ENCODE measurements around the gene UPP2.

Gene UPP2

GRCh38 chr2:158112992-158113391, 11.3 kb downstream of the UPP2 start:
- DNase-seq: no peak

- DNase-seq: no peak
Measured at GRCh38 chr2:158113741-158114295, 12.1 kb downstream of the UPP2 start.

- no peak for DNase-seq
Measured at GRCh38 chr2:158114516-158114915, 12.8 kb downstream of the UPP2 start.

DNA sequence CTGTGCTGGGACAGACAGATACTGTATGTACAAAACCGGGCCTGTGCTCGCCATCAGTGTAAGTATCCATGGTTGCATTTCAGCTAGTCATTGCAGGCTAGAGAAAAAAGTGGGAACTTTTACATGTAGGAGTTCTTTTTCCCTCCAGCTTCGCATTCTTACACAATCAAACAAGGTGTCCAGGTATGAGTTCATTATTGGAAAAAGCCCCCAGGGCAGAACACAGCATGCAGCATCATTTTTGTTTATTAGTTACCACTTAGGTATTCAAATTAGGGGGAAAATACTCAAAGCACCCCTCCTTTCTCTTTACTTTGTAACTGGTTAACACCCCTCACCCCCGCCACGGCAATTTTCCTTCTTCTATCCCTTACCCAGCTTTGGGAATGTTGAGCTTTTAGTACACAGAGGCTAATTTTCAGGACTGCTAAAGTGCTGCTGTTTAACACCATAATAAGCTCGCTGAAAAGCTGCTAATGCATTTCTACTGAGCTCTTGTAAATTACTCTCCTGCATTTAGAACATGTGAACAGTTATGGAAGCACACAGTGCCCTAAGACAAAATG, 13.6 kb downstream of the UPP2 start:
- no peak for DNase-seq

DNA sequence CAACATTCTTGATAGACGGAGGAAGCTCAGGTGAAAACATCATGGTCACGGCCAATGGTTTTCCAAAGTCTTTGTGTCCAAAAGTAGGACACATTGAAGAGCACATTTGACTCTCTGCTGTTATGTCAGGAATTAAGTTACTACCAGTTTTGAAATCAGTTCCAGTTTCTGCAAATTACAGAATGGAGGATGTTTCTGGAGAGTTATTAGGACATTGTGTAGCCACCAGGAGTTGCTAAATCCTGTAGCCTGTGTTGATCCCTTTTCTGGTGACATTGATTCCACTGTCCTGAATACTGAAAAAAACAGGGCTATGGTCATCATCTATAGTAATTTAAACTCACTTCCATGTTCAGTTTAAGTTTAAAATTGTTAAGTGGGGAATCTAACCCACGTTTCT, 15.3 kb downstream of the UPP2 start:
- no peak for DNase-seq

- no peak for DNase-seq
Measured at GRCh38 chr2:158120102-158120501, 18.4 kb downstream of the UPP2 start.

GRCh38 chr2:158120664-158121641, 19.3 kb downstream of the UPP2 start:
- no peak for DNase-seq

DNA sequence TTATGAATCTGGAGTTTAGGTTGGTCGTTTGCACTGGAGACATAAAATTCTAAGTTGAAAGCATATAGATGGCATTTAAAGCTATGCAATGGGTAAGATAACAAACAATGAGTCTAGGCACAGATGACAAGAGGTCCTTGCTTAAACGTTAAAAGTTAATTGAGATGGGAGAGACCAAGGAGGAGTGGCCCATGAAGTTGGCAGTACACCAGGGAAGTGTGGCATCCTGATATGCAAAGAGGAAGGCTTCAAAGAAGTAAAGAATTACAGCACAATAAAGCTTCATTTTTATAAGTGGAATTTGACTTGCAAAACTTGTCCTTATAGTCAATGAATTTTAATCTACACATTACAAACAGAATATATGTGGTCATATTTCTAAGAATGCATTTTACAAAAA, 23.2 kb downstream of the UPP2 start:
- no peak for DNase-seq

- DNase-seq: no peak
Measured at GRCh38 chr2:158125756-158126498, 24.3 kb downstream of the UPP2 start.

GRCh38 chr2:158127380-158127804, 25.7 kb downstream of the UPP2 start:
- no peak for DNase-seq

DNA sequence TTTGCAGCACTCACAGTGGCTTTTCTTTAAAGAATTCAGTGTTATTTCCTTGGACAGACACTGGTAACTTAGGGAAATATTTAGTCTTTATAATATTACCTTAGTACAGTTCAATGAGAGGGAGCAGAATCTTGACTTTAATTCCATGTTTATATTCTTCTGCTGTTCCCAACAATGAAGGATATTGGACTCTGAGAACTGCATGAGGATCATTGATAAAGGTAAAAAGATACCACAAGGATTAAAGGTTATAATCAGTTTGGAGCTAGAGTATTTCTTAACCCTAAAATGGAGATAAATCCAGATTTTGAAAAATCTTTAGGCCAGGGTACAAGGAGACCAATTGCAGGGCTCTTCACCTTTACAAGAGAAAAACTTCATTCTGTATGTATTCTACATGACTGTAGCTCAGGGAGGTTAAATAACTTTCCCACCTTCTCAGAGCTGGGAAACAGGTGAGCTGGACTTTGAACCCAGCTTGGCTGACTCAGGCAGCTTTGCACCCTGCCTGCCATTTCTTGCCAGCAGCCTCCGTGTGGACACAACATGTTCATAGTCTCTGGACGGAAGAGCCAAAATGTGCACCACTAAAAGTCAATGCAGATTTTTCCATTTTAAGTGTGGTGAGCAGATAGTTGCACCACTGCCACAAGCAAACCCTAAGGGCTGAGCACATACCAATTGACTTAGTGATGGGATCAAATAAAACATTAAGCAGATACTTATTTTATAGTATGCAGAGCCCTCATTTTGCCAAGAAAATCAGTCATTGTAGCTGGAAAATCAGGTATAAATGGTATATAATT, 26.7 kb downstream of the UPP2 start:
- DNase-seq: no peak

DNA sequence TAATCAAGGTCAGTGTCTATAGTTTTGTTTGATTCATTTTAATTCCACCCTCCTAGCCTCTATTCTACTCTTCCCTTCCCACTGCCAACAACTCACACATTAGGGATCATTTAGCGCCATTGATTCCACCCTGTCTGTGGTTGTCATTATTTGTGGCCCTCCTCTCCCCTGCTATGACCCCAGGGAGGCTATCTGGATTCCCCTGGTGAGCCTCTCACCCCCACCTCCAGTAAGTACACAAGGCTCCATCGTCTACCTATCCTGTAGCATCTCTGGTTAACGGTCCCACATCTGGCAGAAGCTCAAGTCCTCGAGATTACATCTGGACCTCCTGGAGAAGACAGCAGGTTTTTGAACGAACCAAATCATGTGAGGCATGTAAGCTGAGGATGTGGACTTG, 27.4 kb downstream of the UPP2 start:
- no peak for DNase-seq

- DNase-seq: no peak
Measured at GRCh38 chr2:158130832-158131473, 29.3 kb downstream of the UPP2 start.

GRCh38 chr2:158131483-158131912, 29.8 kb downstream of the UPP2 start:
- no peak for DNase-seq

GRCh38 chr2:158131919-158132566, 30.4 kb downstream of the UPP2 start:
- no peak for DNase-seq

GRCh38 chr2:158134055-158134454, 32.4 kb downstream of the UPP2 start:
- DNase-seq: no peak

DNA sequence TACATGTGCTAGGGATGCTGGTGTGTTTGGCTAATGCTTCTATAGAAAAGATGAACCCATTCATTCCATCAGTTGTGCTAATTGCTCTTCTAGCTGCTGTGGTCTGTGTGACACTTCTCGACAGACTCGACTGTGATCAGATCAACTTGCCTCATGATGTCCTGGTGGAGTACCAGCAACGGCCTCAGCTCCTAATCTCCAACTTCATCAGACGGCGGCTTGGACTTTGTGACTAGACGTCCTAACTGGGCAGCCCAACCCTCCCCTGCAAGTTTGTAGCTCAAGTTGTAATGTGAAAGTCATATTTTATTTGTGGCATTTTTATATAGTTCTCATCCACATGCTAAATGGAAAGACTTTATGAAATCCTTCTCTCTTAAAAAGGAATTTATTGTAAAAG, 33.0 kb downstream of the UPP2 start:
- DNase-seq: no peak

DNA sequence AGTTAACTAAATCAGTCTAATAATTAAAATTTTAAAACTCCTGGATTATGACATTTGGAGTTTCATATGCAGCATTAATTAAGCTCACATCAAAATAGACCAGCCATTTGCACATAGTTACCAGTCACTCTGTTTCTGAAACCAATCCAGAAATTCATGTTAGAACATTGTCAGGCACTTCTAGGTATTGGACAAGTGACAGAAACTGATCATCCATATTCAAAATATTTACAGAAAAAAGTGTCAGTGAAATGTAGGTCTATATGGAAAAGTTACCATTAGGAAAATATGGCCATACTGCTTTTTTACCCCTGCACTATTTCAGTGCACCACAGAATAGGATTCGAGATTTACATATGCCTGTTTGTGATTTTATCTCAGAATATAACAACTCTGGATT, 33.4 kb downstream of the UPP2 start:
- DNase-seq: no peak

DNA sequence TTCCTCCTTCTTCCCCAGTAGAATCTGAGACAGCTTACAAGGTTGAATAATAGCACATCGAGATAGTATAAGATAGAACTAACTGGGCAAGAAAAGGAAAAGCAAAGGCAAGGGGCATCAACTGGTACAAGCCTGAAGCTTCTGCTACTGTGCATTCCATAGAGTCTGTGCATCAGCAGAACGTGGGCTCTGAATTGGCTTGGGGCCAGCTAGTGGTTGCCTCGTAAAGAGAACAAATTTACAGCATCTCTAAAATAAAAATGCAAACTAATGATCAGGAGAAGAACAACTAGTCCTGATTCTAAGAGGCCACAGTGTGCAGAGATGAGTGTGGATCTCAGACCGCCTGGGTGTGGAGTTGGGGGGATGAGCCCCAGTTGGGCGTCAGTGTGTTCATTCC, 36.6 kb downstream of the UPP2 start:
- DNase-seq: no peak

DNA sequence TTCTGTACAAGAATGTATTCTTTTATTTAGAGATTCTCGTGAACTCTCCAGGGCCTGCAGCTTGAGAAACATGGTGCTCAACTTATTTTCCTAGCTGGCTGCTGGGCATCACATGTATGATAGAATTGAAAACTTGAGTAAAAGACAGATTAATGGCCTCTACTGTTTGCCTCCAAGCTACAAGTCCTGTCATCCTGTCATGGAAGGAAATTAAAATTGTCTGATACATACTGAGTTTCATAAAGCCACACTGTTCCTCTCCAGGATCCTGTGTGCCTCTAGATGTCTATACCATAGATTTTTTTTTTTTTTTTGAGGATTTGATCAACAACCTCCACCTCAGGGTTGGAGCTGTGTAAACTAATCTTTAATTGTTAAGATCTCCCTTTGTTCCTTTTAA, 38.5 kb downstream of the UPP2 start:
- DNase-seq: no peak

DNA sequence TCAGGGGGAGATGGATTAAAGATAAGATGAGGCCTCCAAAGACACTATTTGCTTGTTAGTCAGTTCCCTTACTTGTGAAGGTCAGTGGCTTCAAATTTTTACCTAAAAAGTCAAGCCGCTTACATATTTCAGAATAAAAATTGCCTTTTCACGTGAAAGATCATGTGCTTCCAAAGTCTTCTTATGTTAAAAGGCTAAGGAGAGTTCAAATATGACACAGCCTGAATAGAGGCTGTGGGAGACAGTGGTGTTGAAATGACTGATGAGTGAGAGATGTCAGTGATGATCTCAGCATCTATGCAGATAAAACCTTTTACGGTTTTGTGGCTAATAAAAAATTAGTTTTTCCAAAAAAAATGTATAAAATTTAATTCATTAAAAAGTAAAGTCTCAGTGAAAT, 40.5 kb downstream of the UPP2 start:
- no peak for DNase-seq
